ENCODE results near the gene LHX1.

- no peak for TF ChIP-seq POLR2A (IDR thresholded peaks at IDR 0.05)
- no peak for TF ChIP-seq CTCF (IDR thresholded peaks at IDR 0.05)
These were observed 4.8 kb downstream of the LHX1 start for GRCh38 chr17:36942019-36942599.
